D341Med (cell line): ENCODE measurements around the gene MAPK8.

ENCODE experiments used
- DNase-seq: peaks from one replicate; pipeline ENCODE4 v3.0.0; 2012; ENCODE audit warnings: low spot score

MAPK8 gene

GRCh38 chr10:48384699-48384982 is 78.2 kb downstream of the MAPK8 start:
- DNase-seq, result no peak

DNA sequence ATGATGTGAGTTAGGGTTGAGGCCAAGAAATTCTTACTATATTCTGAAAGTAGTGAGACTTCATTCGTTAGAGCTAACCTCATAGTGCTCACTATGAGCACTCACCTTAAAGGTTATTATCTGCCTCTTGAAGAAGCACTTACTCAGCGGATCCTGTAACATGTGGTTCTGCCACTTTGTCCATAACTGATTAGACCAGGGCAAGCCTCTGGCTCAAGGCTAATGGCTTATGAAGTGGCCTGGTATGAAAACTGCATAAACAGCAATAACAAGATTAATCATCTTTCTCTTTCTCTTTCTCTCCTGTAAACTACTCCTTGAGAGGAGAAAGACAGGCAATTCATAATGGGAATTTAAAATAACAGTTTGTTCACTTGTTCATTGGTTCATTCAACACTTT is 82.8 kb downstream of the MAPK8 start:
- DNase-seq, result no peak

DNA sequence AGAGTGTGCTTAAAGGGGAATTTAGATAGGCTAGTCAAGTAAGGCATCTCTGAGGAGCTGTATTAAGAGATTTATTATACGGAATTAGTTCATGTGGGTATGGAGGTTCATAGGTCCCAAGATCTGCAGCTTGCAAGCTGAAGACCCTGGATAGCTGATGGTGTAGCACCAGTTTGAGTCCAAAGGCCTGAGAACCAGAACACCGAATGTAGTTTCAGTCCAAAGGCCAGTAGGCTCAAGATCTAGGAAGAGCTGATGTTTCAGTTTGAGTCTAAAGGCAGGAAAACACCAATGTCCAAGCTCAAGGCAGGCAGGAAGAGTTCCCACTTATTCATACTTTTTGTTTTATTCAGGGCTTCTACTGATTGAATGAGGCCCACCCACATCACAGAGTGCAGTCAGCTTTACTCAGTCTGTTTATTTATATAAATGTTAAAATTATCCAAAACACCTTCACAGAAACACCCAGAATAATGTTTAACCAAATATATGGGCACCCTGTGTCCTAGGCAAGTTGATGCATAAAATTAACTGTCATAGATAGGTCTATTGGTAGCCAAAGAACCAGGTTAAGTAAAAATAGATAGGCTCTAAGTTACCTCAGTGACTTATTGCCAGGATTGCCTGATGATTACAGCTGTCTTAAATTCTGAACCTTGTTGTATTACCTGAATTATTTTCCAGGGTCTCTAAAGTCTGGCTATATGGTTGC is 83.5 kb downstream of the MAPK8 start:
- DNase-seq, result no peak

GRCh38 chr10:48390558-48390871 is 84.0 kb downstream of the MAPK8 start:
- no peak for DNase-seq

DNA sequence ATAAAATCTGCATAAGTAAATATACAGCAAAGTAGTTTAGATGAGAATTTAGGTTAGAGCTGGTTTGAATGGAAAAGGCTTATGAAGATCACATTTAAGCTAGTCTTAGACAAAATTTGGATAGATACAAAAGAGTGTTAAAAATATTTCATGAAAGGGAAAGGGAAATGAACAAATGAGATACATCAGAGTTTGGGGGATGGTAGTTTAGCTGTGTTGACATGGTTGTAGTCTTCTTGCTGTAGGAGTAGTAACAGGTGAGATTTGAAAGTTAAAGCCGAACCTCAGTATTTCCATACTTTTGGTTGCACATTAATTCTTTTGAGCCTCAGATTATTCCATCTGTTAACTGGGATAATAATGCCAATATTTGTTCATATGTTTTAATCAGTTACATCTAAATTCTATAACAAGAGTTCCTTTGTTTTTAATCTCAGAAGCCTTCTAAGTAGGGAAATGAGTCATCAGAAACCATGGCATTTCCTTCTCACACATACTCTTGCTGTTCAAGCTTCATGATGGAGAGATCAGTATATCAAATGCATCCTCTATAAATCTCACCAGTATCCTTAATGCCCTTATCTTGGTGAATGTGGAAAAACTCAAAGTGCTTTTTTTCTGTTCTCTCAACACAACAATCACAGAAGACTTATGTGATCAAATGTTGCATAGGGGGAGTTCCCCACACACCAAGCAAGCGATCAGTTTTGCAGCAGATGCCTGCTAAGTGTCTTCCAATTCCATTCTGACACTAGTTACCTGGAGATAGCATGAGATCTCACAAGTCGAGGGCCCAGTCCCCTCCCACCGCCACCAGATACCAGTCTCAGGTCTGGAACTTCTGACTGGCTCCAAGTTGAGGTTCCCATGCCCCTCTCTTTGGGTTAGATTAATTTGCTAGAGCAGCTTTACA is 84.7 kb downstream of the MAPK8 start:
- no peak for DNase-seq

DNA sequence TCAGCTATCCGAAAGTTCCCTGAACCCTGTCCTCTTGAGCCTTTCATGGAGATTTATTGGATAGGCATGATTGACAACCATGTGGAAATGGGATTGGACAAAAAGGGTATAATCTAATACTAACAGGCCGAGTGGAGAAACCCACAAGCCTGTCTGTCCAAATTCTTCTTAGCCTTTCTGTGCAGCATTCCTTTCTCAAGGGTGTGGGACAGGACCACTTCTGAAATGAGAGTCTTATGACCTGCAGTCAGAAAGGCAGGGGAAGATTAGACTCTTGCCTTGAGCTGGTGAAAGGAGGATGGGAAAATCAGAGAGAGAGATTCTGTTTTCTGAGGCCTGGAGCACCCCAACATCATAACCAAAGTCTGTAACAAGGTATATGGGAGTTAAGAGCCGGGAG is 85.5 kb downstream of the MAPK8 start:
- no peak for DNase-seq

- DNase-seq, result no peak
These were observed 91.8 kb downstream of the MAPK8 start for GRCh38 chr10:48398261-48398660.

GRCh38 chr10:48399056-48399541 is 92.6 kb downstream of the MAPK8 start:
- DNase-seq, result peak; percentile 39

GRCh38 chr10:48399551-48399950 is 93.1 kb downstream of the MAPK8 start:
- DNase-seq, result no peak

DNA sequence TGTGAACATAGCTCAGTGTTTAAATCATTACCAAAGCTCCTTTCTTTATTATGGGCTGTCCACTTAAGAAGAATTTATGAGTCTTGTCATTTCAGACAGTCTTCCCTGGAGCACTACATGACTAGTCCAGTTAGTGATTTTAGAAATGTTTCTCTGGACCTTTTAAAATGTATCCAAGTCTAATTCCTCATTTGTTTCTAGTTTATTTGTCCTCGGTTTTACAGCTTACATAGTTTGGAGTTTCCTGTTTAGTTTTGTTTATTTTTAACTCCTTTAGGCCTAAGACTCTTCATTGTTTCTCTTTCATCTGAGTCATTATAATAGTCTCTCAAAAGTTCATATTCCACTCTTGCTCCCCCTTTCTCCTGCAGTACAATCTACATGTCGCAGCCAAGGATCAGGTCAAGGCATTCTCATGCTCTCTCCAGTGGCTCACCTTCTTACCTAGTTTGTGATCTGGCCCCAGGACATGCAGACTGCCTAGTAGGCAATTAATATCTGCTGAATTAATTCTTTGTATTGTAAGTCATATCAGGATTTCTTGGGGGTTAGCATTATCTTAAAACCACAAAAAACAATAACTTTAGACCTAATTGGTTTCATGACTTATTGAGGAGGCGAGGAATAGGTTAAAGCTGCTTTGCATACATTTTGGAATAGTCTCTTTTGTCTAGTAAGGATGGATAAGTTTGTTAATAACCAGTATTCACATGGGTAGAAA is 93.8 kb downstream of the MAPK8 start:
- no peak for DNase-seq

DNA sequence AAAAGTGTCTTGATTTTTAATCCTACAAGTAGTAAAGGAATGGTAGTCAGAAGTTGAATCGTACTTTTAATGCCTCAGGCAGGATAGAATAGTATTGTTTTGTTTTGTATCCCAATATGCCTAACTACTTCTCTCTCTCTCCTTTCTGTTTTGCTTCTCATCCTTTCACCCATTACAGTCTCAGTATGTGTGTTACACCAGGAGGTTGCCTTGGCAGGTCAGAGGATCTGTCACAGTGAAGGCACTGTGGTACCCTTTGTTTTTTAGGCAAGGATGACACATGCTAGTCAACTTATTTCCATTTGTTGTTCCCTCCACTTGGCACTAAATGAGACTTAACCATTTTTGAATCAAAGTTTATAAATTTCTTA is 94.4 kb downstream of the MAPK8 start:
- DNase-seq, result no peak

DNA sequence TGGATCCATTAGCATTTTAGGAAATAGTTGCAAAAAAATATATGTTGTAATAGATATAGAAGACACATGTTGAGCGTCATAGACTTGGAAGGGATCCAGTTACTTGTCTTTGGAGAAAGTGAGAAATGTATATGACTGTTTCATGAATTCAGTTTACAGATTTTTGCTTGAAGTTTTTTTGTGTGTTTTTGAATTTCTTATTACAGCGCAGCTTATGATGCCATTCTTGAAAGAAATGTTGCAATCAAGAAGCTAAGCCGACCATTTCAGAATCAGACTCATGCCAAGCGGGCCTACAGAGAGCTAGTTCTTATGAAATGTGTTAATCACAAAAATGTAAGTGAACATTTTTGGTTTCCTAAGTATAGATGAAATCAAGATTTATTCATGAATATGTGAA is 98.2 kb downstream of the MAPK8 start:
- DNase-seq, result no peak

DNA sequence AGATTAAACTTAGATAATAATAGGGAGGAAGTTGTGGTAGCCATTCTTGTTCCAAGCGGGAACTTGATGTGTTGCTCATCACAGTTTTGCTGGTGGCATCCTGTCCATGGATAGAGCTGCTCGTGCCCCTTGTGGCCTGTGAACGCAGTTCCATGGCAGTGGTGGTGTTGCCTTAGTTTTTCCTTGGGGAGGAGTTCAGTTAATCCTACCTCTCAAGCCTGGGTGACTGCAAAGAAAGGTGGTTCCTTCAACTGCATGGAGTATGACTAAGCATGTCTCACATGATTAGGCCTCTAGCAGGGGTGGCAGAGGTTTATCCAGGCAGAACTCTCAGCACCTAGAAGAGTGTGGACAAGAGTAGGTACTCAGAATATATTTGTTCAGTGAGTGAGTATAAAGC is 99.7 kb downstream of the MAPK8 start:
- DNase-seq, result peak; percentile 33

DNA sequence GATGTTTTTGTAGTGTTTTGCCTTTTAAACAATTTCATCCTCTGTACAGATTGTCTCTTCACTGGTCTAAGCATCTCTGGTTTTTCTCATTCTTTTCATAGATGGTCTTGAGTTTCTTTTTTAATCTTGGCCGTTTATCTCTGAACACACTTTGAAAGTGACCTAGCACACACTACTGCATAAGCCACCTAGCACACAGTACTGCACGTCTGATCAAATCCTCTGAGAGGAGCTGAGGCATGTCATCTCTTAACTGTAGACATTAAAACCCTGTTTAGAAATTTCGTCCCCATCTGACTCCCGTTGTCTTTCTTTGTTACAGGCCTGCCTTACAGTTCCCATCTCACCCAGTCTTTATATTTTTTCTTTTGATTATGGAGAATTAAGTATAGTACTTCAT is 100.2 kb downstream of the MAPK8 start:
- DNase-seq, result no peak

DNA sequence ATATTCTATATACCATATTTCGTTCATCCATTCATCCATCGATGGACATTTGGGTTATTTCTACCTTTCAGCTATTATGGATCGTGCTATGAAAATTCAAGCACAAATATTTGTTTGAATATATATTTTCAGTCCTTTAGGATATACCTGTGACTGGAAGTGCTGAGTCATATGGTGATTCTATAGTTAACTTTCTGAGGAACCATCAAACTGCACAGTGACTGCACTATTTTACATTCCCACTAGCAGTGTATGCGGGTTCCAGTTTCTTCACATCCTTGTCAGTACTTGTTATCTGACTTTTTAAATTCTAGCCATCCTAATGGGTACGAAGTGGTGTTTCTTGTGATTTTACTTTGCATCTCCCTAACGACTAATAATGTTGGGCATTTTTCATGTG is 104.0 kb downstream of the MAPK8 start:
- no peak for DNase-seq

GRCh38 chr10:48411510-48411909 is 105.0 kb downstream of the MAPK8 start:
- no peak for DNase-seq

- no peak for DNase-seq
These were observed 105.6 kb downstream of the MAPK8 start for GRCh38 chr10:48412081-48412480.

GRCh38 chr10:48412933-48413332 is 106.5 kb downstream of the MAPK8 start:
- DNase-seq, result no peak

- DNase-seq, result no peak
These were observed 107.7 kb downstream of the MAPK8 start for GRCh38 chr10:48414160-48414559.

- DNase-seq, result no peak
These were observed 108.3 kb downstream of the MAPK8 start for GRCh38 chr10:48414778-48415177.

DNA sequence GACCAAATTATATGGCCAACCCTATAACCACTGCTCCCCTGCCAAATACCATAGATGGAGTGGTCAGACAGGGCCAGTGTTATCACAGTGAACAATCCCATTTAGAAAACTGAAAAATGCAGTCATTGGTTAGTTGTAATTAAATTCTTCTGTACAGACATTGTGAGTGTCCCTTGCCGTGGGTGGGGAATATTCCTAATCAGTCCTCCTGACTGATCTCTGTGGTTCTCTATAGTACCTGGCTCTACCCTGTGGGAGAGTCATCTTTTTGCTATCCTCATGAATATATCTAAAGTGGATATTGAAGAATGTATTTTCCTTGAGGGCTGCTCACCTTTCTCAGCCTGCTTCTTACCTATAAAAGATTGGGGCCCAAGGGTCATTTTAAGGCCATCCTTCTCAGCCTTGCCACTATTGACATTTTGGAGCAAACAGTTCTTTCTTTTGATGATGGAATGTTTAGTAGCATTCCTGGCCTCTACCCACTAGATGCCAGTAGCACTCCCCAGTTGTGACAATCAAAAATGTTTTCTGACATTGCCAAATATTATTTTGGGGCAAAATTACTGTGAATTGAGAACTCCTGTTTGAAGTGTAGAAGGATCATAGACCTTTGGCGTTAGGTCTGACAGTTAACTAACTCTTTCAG is 110.2 kb downstream of the MAPK8 start:
- DNase-seq, result no peak

- no peak for DNase-seq
These were observed 110.9 kb downstream of the MAPK8 start for GRCh38 chr10:48417374-48417773.
